Measurements from ENCODE around the gene MSRB2. TPM values are rescaled to one million over a fixed set of nuclear protein-coding genes. Genes with fewer than 3 reads are reported as not detected.

The MSRB2 gene
- total and polyA plus RNA-seq, 5 donors, result 112 to 137 (median 117) TPM

- DNase-seq (peak; percentile 49 to 83 (median 78)), ATAC-seq (peak; percentile 55 to 66)
- peaks cover 4% of the 10 kb centered on the region for H3K4me1 ChIP-seq (ENCODE audit: control insufficient read depth, insufficient read depth, low read length)
- peak overlapping the region; percentile 99 for H3K4me3 ChIP-seq (ENCODE audit: low read length)
- 12% methylated on average over 21 of the region's 21 CpGs for WGBS
- H3K9me3 ChIP-seq (ENCODE audit: control insufficient read depth, low read length), result no peaks in the 10 kb centered on the region
- no peaks in the 10 kb centered on the region for H3K27me3 ChIP-seq (ENCODE audit: control insufficient read depth, insufficient read depth)
- intact Hi-C loops (cut with DNase I), result no loop called here
- H3K27ac ChIP-seq (ENCODE audit: low read length), result peak overlapping the region; percentile 88
Observed at GRCh38 chr10:23095966-23096801, 805 bp downstream of the MSRB2 start.

GRCh38 chr10:23096802-23097549, 1.6 kb downstream of the MSRB2 start:
- Histone ChIP-seq H3K4me3 (ENCODE audit: low read length) (peak overlapping the region; percentile 99), H3K4me1 (ENCODE audit: control insufficient read depth, insufficient read depth, low read length) (peaks cover 4% of the 10 kb centered on the region), H3K9me3 (ENCODE audit: control insufficient read depth, low read length) (no peaks in the 10 kb centered on the region), H3K27ac (ENCODE audit: low read length) (peak overlapping the region; percentile 88), H3K27me3 (ENCODE audit: control insufficient read depth, insufficient read depth) (no peaks in the 10 kb centered on the region)
- intact Hi-C loops (cut with DNase I), result no loop called here
- ATAC-seq (peak in 1 of 2 donors; percentile 15), DNase-seq (peak in 2 of 3 donors; percentile 40 to 45)
- WGBS, result 26% methylated on average over 8 of the region's 8 CpGs

- intact Hi-C loops (cut with DNase I), result no loop called here
- no peak for DNase-seq
- WGBS, result 95% methylated on average over 3 of the region's 3 CpGs
- no peaks in the 10 kb centered on the region for H3K9me3 ChIP-seq (ENCODE audit: control insufficient read depth, low read length)
- no peak for ATAC-seq
- H3K4me1 ChIP-seq (ENCODE audit: control insufficient read depth, insufficient read depth, low read length), result peaks cover 4% of the 10 kb centered on the region
- H3K4me3 ChIP-seq (ENCODE audit: low read length), result no peak overlapping the region
- H3K27me3 ChIP-seq (ENCODE audit: control insufficient read depth, insufficient read depth), result no peaks in the 10 kb centered on the region
- H3K27ac ChIP-seq (ENCODE audit: low read length), result no peak overlapping the region
Observed at GRCh38 chr10:23099079-23099478, 3.7 kb downstream of the MSRB2 start.

GRCh38 chr10:23099816-23100215, 4.4 kb downstream of the MSRB2 start:
- DNase-seq (no peak), ATAC-seq (no peak)
- Histone ChIP-seq H3K9me3 (ENCODE audit: control insufficient read depth, low read length) (no peaks in the 10 kb centered on the region), H3K4me3 (ENCODE audit: low read length) (no peak overlapping the region), H3K27ac (ENCODE audit: low read length) (no peak overlapping the region), H3K27me3 (ENCODE audit: control insufficient read depth, insufficient read depth) (no peaks in the 10 kb centered on the region), H3K4me1 (ENCODE audit: control insufficient read depth, insufficient read depth, low read length) (peaks cover 4% of the 10 kb centered on the region)
- WGBS, result 68% methylated on average over 2 of the region's 2 CpGs
- intact Hi-C loops (cut with DNase I), result no loop called here

GRCh38 chr10:23100331-23101030, 5.1 kb downstream of the MSRB2 start:
- DNase-seq (no peak), ATAC-seq (no peak)
- 68% methylated on average over 6 of the region's 6 CpGs for WGBS
- Histone ChIP-seq H3K4me1 (ENCODE audit: control insufficient read depth, insufficient read depth, low read length) (peaks cover 4% of the 10 kb centered on the region), H3K27me3 (ENCODE audit: control insufficient read depth, insufficient read depth) (no peaks in the 10 kb centered on the region), H3K4me3 (ENCODE audit: low read length) (no peak overlapping the region), H3K27ac (ENCODE audit: low read length) (no peak overlapping the region), H3K9me3 (ENCODE audit: control insufficient read depth, low read length) (no peaks in the 10 kb centered on the region)
- intact Hi-C loops (cut with DNase I), result no loop called here

GRCh38 chr10:23106331-23107072, 11.1 kb downstream of the MSRB2 start:
- DNase-seq, result no peak
- Histone ChIP-seq H3K4me3 (ENCODE audit: low read length) (no peak overlapping the region), H3K4me1 (ENCODE audit: control insufficient read depth, insufficient read depth, low read length) (no peaks in the 10 kb centered on the region), H3K9me3 (ENCODE audit: control insufficient read depth, low read length) (no peaks in the 10 kb centered on the region), H3K27me3 (ENCODE audit: control insufficient read depth, insufficient read depth) (no peaks in the 10 kb centered on the region), H3K27ac (ENCODE audit: low read length) (no peak overlapping the region)
- intact Hi-C loops (cut with DNase I), result no loop called here
- ATAC-seq, result no peak
- WGBS, result 91% methylated on average over 10 of the region's 10 CpGs

GRCh38 chr10:23110722-23111516, 15.5 kb downstream of the MSRB2 start:
- no peak overlapping the region for H3K27ac ChIP-seq (ENCODE audit: low read length)
- intact Hi-C loops (cut with DNase I), result no loop called here
- no peak for DNase-seq
- ATAC-seq, result no peak
- WGBS, result 88% methylated on average over 13 of the region's 13 CpGs
- H3K4me1 ChIP-seq (ENCODE audit: control insufficient read depth, insufficient read depth, low read length), result no peaks in the 10 kb centered on the region
- H3K27me3 ChIP-seq (ENCODE audit: control insufficient read depth, insufficient read depth), result no peaks in the 10 kb centered on the region
- H3K9me3 ChIP-seq (ENCODE audit: control insufficient read depth, low read length), result no peaks in the 10 kb centered on the region
- H3K4me3 ChIP-seq (ENCODE audit: low read length), result no peak overlapping the region

GRCh38 chr10:23111517-23112286, 16.3 kb downstream of the MSRB2 start:
- DNase-seq (no peak), ATAC-seq (no peak)
- Histone ChIP-seq H3K27me3 (ENCODE audit: control insufficient read depth, insufficient read depth) (no peaks in the 10 kb centered on the region), H3K9me3 (ENCODE audit: control insufficient read depth, low read length) (no peaks in the 10 kb centered on the region), H3K27ac (ENCODE audit: low read length) (no peak overlapping the region), H3K4me3 (ENCODE audit: low read length) (no peak overlapping the region), H3K4me1 (ENCODE audit: control insufficient read depth, insufficient read depth, low read length) (no peaks in the 10 kb centered on the region)
- intact Hi-C loops (cut with DNase I), result no loop called here
- 80% methylated on average over 2 of the region's 2 CpGs for WGBS

- DNase-seq (no peak), ATAC-seq (no peak)
- intact Hi-C loops (cut with DNase I), result no loop called here
- Histone ChIP-seq H3K4me3 (ENCODE audit: low read length) (no peak overlapping the region), H3K4me1 (ENCODE audit: control insufficient read depth, insufficient read depth, low read length) (no peaks in the 10 kb centered on the region), H3K27ac (ENCODE audit: low read length) (no peak overlapping the region), H3K9me3 (ENCODE audit: control insufficient read depth, low read length) (no peaks in the 10 kb centered on the region), H3K27me3 (ENCODE audit: control insufficient read depth, insufficient read depth) (no peaks in the 10 kb centered on the region)
- 98% methylated on average over 7 of the region's 7 CpGs for WGBS
Observed at GRCh38 chr10:23114228-23114850, 19.0 kb downstream of the MSRB2 start.

Measured in right cardiac atrium (tissue), 5 donors.